Progenitor cell of endocrine pancreas (in vitro differentiated cells): Measurements from ENCODE around the gene PPP4R1. TPM values are rescaled to one million over a fixed set of nuclear protein-coding genes. Genes with fewer than 3 reads are reported as not detected.

Experiments used
- DNase-seq: peaks from one replicate; pipeline ENCODE4 v3.0.0; 2021; ENCODE audit warnings: low spot score; ENCODE audit not compliant: unreplicated experiment
- H3K27ac Mint-ChIP-seq: 2 replicates; pipeline ENCODE4 v1.8.0; 2021; ENCODE audit warnings: mild to moderate bottlenecking, moderate library complexity, mixed read lengths
- H3K27me3 Mint-ChIP-seq: 2 replicates; pipeline ENCODE4 v1.8.0; 2021; ENCODE audit warnings: mixed read lengths
- H3K36me3 Mint-ChIP-seq: 2 replicates; pipeline ENCODE4 v1.8.0; 2022; ENCODE audit warnings: mixed read lengths; ENCODE audit not compliant: insufficient read depth
- H3K4me1 Mint-ChIP-seq: 2 replicates; pipeline ENCODE4 v1.8.0; 2021; ENCODE audit warnings: low read depth, mixed read lengths
- H3K4me3 Mint-ChIP-seq: 2 replicates; pipeline ENCODE4 v1.8.0; 2021; ENCODE audit warnings: low read depth, mild to moderate bottlenecking, moderate library complexity, mixed read lengths
- H3K9me3 Mint-ChIP-seq: 2 replicates; pipeline ENCODE4 v1.8.0; 2021; ENCODE audit warnings: low read depth, mixed read lengths
- total RNA-seq: library from RNA; stranded (reverse); gene quantifications from 2 replicates; pipeline ENCODE4 v1.2.1, GENCODE V29; 2021
- TF ChIP-seq, protein P1 (sequence below): fragments of 200-600 bp; sonication (generic); IDR thresholded peaks from one replicate; pipeline ENCODE4 v1.5.0; 2021; ENCODE audit warnings: antibody characterized with exemption, mild to moderate bottlenecking; ENCODE audit not compliant: unreplicated experiment

The PPP4R1 gene
- total RNA-seq, 1 donor from 2014 or later = 169 TPM

DNA sequence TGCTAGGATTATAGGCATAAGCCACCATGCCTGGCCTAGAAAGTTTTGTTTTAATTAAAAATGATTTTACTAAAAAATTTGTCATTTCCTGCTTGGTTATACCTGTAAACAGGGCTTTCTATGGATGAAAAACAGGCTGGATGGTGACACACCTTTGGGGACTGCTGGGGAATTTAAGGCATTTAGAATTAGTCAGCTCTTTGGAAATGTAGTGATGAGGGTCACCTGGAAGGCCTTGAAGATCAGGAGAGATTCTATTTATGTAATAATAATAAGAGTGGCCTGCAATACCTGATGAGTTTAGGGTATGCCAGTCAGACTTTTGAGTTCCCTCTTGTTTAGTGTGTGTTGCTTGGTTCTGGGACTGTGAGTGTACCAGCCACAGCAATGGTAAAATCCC lies 87.9 kb downstream of the PPP4R1 start:
- peaks cover 48% of the 10 kb centered on the region for H3K36me3 Mint-ChIP-seq
- DNase-seq = no peak
- no peaks in the 10 kb centered on the region for H3K27me3 Mint-ChIP-seq
- no peak overlapping the region for H3K27ac Mint-ChIP-seq
- H3K4me3 Mint-ChIP-seq = no peak overlapping the region
- H3K9me3 Mint-ChIP-seq = peaks cover 17% of the 10 kb centered on the region
- TF ChIP-seq, protein P1, sequence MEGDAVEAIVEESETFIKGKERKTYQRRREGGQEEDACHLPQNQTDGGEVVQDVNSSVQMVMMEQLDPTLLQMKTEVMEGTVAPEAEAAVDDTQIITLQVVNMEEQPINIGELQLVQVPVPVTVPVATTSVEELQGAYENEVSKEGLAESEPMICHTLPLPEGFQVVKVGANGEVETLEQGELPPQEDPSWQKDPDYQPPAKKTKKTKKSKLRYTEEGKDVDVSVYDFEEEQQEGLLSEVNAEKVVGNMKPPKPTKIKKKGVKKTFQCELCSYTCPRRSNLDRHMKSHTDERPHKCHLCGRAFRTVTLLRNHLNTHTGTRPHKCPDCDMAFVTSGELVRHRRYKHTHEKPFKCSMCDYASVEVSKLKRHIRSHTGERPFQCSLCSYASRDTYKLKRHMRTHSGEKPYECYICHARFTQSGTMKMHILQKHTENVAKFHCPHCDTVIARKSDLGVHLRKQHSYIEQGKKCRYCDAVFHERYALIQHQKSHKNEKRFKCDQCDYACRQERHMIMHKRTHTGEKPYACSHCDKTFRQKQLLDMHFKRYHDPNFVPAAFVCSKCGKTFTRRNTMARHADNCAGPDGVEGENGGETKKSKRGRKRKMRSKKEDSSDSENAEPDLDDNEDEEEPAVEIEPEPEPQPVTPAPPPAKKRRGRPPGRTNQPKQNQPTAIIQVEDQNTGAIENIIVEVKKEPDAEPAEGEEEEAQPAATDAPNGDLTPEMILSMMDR = no peak
- H3K4me1 Mint-ChIP-seq = peaks cover 5% of the 10 kb centered on the region

DNA sequence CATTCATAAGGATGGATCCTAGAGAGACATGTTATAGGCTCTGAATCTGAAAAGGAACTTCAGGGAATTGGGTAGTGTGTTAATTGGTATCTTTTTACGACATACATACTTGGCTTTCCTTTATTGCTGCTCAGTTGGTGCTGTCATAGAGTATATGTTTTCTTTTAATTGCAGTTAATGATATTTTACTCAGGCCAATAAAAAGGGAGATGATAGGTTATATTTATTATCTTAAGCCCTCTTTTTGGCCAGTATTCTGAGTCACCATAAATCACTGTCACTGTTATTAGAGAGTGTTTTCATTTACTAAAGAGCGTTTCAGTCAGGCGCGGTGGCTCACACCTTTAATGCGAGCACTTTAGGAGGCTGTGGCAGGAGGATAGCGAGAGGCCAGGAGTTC lies 91.4 kb downstream of the PPP4R1 start:
- Mint-ChIP-seq H3K27ac (no peak overlapping the region), H3K4me3 (no peak overlapping the region), H3K36me3 (peaks cover 29% of the 10 kb centered on the region), H3K9me3 (peaks cover 11% of the 10 kb centered on the region), H3K27me3 (no peaks in the 10 kb centered on the region), H3K4me1 (peaks cover 6% of the 10 kb centered on the region)
- DNase-seq = no peak
- TF ChIP-seq, protein P1 = no peak

GRCh38 chr18:9521770-9522169 lies 92.6 kb downstream of the PPP4R1 start:
- no peak overlapping the region for H3K4me3 Mint-ChIP-seq
- TF ChIP-seq, protein P1 = no peak
- peaks cover 21% of the 10 kb centered on the region for H3K36me3 Mint-ChIP-seq
- H3K9me3 Mint-ChIP-seq = no peaks in the 10 kb centered on the region
- no peak for DNase-seq
- H3K27me3 Mint-ChIP-seq = no peaks in the 10 kb centered on the region
- H3K27ac Mint-ChIP-seq = no peak overlapping the region
- peaks cover 6% of the 10 kb centered on the region for H3K4me1 Mint-ChIP-seq

GRCh38 chr18:9520666-9521065 lies 93.7 kb downstream of the PPP4R1 start:
- TF ChIP-seq, protein P1 = no peak
- no peak overlapping the region for H3K27ac Mint-ChIP-seq
- no peak overlapping the region for H3K4me3 Mint-ChIP-seq
- H3K27me3 Mint-ChIP-seq = no peaks in the 10 kb centered on the region
- H3K36me3 Mint-ChIP-seq = peaks cover 20% of the 10 kb centered on the region
- H3K9me3 Mint-ChIP-seq = no peaks in the 10 kb centered on the region
- no peak for DNase-seq
- H3K4me1 Mint-ChIP-seq = peaks cover 6% of the 10 kb centered on the region

GRCh38 chr18:9519399-9519798 lies 95.0 kb downstream of the PPP4R1 start:
- TF ChIP-seq, protein P1 = no peak
- H3K4me3 Mint-ChIP-seq = no peak overlapping the region
- no peaks in the 10 kb centered on the region for H3K27me3 Mint-ChIP-seq
- H3K9me3 Mint-ChIP-seq = no peaks in the 10 kb centered on the region
- H3K4me1 Mint-ChIP-seq = peaks cover 1% of the 10 kb centered on the region
- no peak for DNase-seq
- peaks cover 15% of the 10 kb centered on the region for H3K36me3 Mint-ChIP-seq
- H3K27ac Mint-ChIP-seq = no peak overlapping the region
